ENCODE data around the gene MED20.

GRCh38 chr6:41970436-41970846 is 49.5 kb upstream of the MED20 start:
- TF ChIP-seq CTCF (conservative IDR thresholded peaks at IDR 0.05) (no peak), ZFX (IDR thresholded peaks at IDR 0.05) (no peak)

All from C4-2B (cell line).